Measurements from ENCODE around the gene ADGRV1. TPM values are rescaled to one million over a fixed set of nuclear protein-coding genes. Genes with fewer than 3 reads are reported as not detected.

The ADGRV1 gene
- total and polyA plus RNA-seq, 2 experiments from 2014 or later: 15.5 to 19.6 TPM

GRCh38 chr5:91024206-91024605 is 465.6 kb downstream of the ADGRV1 start:
- H3K9me3 ChIP-seq (ENCODE audit: low read depth): no peaks in the 10 kb centered on the region
- no peaks in the 10 kb centered on the region for H3K36me3 ChIP-seq
- H3K4me1 ChIP-seq (ENCODE audit: low read depth): no peaks in the 10 kb centered on the region
- H3K27me3 ChIP-seq: no peaks in the 10 kb centered on the region
- no peak overlapping the region for H3K4me3 ChIP-seq
- no peak for DNase-seq (ENCODE audit: low read depth in 1 of 2, low spot score in 1 of 2)
- H3K27ac ChIP-seq: no peak overlapping the region
- TF ChIP-seq CTCF (IDR thresholded peaks at IDR 0.05; ENCODE audit: low read depth, low read length): no peak

- Histone ChIP-seq H3K4me3 (no peak overlapping the region), H3K9me3 (ENCODE audit: low read depth) (no peaks in the 10 kb centered on the region), H3K27ac (no peak overlapping the region), H3K27me3 (no peaks in the 10 kb centered on the region), H3K4me1 (ENCODE audit: low read depth) (no peaks in the 10 kb centered on the region), H3K36me3 (no peaks in the 10 kb centered on the region)
- DNase-seq (ENCODE audit: low read depth in 1 of 2, low spot score in 1 of 2): no peak
- TF ChIP-seq CTCF (IDR thresholded peaks at IDR 0.05; ENCODE audit: low read depth, low read length): no peak
Observed at GRCh38 chr5:91024727-91025126, 466.1 kb downstream of the ADGRV1 start.

GRCh38 chr5:91025449-91025848 is 466.9 kb downstream of the ADGRV1 start:
- Histone ChIP-seq H3K4me1 (ENCODE audit: low read depth) (no peaks in the 10 kb centered on the region), H3K27ac (no peak overlapping the region), H3K27me3 (no peaks in the 10 kb centered on the region)

GRCh38 chr5:91025956-91026355 is 467.4 kb downstream of the ADGRV1 start:
- Histone ChIP-seq H3K9me3 (ENCODE audit: low read depth) (no peaks in the 10 kb centered on the region), H3K27ac (no peak overlapping the region), H3K4me3 (no peak overlapping the region), H3K4me1 (ENCODE audit: low read depth) (no peaks in the 10 kb centered on the region), H3K27me3 (no peaks in the 10 kb centered on the region), H3K36me3 (no peaks in the 10 kb centered on the region)
- no peak for DNase-seq (ENCODE audit: low read depth in 1 of 2, low spot score in 1 of 2)
- TF ChIP-seq CTCF (IDR thresholded peaks at IDR 0.05; ENCODE audit: low read depth, low read length): no peak

More at GRCh38 chr5:91025449-91025848, 466.9 kb downstream of the ADGRV1 start:
- no peak for TF ChIP-seq CTCF (IDR thresholded peaks at IDR 0.05; ENCODE audit: low read depth, low read length)
- H3K9me3 ChIP-seq (ENCODE audit: low read depth): no peaks in the 10 kb centered on the region
- no peak overlapping the region for H3K4me3 ChIP-seq
- no peaks in the 10 kb centered on the region for H3K36me3 ChIP-seq
- no peak for DNase-seq (ENCODE audit: low read depth in 1 of 2, low spot score in 1 of 2)

- H3K4me3 ChIP-seq: no peak overlapping the region
- no peaks in the 10 kb centered on the region for H3K36me3 ChIP-seq
- no peaks in the 10 kb centered on the region for H3K4me1 ChIP-seq (ENCODE audit: low read depth)
- no peaks in the 10 kb centered on the region for H3K27me3 ChIP-seq
- H3K27ac ChIP-seq: no peak overlapping the region
- TF ChIP-seq CTCF (IDR thresholded peaks at IDR 0.05; ENCODE audit: low read depth, low read length): no peak
- H3K9me3 ChIP-seq (ENCODE audit: low read depth): no peaks in the 10 kb centered on the region
- no peak for DNase-seq (ENCODE audit: low read depth in 1 of 2, low spot score in 1 of 2)
Observed at GRCh38 chr5:91026466-91026865, 467.9 kb downstream of the ADGRV1 start.
